ENCODE measurements around the gene FCHSD2. TPM values are rescaled to one million over a fixed set of nuclear protein-coding genes. Genes with fewer than 3 reads are reported as not detected.
"Not testable (repeated sequence)": the region's sequence is repeated elsewhere in the genome, so short reads cannot be mapped to it uniquely, and the experiment has no call there.

The FCHSD2 gene
- total RNA-seq, 1 donor, result 11.8 TPM

DNA sequence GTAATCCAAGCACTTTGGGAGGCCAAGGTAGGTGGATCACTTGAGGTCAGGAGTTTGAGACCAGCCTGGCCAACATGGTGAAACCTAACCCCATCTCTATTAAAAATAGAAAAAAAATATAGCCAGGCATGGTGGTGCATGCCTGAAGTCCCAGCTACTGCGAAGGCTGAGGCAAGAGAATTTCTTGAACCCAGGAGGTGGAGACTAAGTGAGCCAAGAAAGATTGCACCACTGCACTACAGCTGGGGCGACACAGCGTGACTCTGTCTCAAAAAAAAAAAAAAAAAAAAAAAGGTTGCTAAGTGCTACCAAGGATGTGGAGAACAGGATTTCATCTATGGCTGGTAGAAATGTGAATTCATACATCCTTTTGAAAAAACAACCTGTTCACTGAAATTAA is 291.3 kb downstream of the FCHSD2 start:
- no peak for DNase-seq (ENCODE audit: low read depth in 2 of 3, low spot score in 2 of 3)

DNA sequence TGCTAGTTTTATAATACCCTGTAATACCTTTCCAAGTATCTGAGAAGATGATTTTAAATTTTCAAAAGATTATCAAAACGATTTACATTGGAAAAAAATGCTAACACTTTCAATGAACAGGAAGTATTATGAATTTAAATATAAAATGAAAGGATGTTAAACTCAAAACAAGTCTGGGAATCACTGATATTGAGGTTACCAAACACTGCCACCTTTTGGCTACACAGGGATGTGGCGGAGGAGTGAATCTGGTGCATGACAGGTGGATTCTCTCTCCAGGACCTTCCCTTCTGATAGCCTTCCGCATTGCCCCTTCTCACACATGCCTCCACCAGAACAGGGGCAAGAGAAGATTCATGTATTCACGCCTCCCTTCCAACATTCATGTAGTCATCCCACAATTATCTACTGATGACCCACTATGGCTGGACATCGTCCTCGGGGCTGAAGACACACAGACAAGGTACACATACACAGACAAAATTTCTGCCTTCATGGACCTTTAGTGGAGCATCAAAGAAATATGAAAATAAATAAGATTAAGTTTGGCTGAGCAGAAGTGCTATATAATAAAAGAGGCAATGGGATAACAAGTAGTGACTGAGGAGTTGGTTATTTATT is 293.2 kb downstream of the FCHSD2 start:
- DNase-seq (ENCODE audit: low read depth in 2 of 3, low spot score in 2 of 3), result peak in 2 of 3 donors; percentile 45 to 63

DNA sequence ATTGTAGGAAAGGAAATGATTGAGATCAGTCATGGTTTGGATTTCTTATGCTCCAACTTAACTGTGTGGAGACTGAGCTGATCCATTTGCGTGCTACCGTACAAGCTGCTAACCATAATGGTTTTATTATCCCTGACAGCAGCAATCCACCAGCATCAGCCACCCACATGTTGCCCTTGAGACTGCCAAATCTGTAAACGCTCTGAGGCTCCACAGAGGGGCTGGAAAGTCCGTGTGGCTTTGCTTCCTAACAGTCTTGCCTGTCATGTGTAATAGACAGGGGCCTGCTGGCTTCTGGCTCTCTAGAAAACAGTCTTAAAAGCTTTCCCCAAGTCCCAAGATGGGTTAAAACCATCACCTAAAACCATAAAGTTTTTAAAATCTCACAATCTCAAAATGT is 297.8 kb downstream of the FCHSD2 start:
- DNase-seq (ENCODE audit: low read depth in 2 of 3, low spot score in 2 of 3), result no peak

DNA sequence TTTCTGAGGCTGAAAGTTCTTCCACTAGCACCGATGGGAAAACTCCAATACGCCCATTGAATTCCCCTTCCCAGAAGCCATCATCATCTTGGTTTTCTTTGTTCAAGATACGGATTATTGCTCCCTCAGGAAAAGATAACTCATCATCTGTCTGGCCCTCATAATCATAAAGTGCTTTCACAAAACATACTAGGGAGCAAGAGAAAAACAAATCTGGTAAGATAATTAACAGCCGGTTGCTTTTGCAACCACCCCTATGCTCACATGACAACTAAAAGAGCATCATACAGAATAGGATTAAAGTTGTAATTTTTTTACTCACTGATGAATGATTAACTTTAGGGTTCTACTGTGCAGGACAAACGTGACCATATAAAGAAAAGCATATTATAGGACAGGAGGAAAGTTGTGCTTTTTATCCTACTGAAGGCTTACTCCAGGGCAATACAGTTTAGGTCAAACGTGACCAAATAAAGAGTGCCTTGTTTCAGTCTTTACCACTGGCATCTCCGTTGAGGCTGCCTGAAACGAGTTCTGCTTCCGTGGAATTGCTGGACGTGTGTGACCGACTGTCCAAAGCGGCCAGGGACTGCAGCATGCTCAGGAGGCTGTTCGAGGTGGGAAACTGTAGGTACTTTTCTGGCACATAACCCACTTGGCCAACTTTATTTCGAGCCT is 299.3 kb downstream of the FCHSD2 start:
- DNase-seq (ENCODE audit: low read depth in 2 of 3, low spot score in 2 of 3), result no peak

DNA sequence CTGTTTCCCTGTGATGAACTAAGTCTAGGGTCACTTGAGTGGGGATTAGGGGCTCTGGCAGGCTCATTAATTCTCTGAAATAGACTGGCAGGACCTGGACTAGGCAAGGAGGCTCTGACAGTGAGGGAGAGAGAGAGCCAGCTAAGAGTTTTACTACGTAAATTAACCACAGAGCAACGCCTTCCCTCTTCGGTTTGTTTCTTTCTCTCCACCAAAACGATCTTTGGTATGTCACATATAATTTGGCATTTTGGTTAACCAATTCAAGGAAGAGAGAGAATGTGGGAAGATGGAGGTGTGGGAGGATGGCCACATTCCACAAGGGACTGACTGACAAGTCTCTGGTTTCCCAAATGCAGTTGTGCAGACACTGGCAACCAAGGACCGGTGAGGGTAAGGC is 300.0 kb downstream of the FCHSD2 start:
- DNase-seq (ENCODE audit: low read depth in 2 of 3, low spot score in 2 of 3), result no peak

DNA sequence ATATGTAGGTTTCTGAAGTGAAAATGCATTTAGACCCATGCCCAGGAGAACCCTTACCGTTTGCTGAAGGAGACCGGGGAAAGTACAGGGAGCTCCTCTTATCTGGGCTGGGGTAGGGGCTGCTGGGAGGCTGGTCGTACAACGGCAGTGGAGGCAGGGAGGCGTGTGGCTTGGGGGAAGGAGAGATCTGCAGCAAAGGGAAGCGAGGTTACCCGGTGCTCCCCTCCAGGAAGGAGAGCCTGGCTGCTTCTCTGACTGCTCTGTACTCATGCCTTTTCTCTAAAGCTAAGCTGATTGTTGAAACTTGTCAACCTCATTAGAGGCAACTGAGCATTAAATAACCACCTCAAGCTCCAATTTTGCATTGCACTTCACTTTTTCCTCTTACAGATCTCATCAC is 300.7 kb downstream of the FCHSD2 start:
- DNase-seq (ENCODE audit: low read depth in 2 of 3, low spot score in 2 of 3), result no peak

DNA sequence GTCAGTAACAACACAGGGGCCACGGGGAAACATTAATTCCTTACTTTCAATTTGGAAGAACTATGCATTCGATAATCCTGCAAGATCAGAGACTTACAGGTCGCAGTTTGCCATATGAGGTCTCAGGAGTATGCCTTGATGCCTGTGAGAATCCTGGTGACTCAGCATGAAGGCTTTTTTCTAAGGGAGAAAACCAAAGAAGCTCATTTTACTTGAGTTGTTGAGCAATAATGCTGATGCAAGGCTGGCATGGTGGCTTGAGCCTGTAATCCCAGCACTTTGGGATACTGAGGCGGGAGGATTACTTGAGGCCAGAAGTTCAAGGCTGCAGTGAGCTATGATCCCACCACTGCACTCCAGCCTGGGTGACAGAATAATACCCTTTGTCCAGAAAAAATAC is 301.3 kb downstream of the FCHSD2 start:
- DNase-seq (ENCODE audit: low read depth in 2 of 3, low spot score in 2 of 3), result no peak

DNA sequence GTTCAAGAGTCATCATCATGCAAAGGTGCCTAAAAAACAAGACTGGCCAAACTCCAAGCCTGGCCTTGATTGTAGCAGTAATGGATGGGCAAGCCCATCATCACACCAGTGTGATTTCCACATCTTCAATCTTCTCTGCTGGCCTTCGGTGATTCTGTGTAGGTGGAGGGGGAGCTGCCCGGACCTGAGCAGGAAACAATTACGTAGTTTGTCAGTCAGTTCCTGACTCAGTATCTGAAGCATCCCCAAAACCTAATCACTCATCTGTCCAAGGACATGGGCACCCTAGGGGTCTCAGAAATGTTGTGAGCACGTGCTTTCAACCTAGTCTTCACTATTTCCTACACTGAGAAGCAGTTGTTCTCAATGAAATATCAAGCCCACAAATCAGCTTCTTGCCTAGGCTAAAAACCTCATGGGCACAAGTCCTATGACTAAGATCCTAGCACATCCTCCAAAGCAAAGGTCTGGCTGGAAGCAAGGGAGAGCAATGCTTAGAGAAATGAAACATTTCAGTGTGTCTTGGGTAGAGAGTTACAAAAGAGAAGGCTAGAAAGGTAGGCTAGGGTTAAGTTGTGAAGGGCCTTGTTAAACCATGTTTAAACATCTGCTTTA is 303.3 kb downstream of the FCHSD2 start:
- DNase-seq (ENCODE audit: low read depth in 2 of 3, low spot score in 2 of 3), result no peak

DNA sequence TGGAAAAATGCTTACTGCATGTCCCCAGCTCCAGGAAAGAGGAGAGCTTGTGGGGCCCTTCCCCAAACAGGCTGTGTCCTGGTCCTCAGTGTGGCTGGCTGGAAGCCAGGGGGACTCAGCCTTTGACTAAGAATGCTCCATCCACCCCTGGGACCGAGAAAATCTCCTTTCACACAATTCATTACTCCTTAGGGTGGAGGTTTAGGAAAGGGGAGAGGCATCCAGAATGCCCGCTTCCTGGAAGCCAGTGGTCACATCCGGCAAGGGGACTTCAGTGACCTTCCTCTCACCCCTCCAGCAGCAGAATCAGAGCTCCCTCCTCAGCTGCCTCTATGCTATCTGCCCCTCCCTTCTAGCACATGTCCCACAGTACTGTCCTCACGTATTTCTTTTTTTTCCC is 306.0 kb downstream of the FCHSD2 start:
- DNase-seq (ENCODE audit: low read depth in 2 of 3, low spot score in 2 of 3), result no peak

DNA sequence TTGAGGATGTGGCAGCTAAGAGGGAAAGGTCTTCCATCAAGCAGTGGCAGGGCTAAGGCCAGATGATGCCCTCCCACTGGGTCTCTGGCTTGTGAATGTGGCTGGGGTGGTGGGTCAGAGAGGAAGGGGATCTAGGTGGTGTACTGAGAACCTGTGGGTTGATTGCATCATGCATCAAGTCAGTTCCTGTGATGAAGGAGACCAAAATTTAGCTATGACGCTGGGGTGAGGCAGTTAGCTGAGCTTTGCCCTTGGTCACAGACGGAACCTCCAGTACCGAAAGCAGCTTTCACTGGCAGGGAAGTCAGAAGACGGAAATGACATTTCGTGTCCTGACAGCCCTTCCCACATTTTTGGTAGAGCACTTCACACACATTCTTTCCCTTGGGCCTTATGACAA is 307.2 kb downstream of the FCHSD2 start:
- DNase-seq (ENCODE audit: low read depth in 2 of 3, low spot score in 2 of 3), result no peak

DNA sequence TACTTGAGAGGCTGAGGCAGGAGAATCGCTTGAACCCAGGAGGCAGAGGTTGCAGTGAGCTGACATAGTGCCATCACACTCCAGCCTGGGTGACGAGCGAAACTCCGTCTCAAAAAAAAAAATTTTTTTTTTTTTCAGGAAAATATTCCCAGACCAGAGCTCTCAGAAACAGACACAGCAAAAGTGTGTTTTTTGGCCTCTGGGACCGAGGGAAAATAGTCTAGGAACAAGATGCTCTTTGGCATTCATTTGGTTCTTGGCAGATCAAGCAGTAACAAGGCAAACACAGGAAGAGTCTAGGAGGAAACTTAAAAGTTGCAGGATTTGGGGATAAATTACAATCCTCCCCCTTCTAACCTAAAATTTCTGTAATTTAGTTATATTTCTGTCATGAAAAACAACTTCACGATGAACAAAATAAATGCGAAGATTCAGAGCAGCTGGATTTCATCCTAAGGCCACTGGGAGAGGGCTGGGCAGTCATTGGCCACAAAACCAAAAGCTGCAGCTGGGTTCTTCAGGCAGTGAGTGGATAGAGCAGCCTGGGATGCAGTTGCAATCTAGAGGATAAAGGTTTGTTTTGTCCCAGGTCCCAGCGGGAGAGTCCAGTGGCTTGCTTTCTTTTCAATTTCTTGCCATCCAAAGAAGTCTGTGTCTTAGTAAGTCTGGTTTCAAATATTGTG is 308.2 kb downstream of the FCHSD2 start:
- DNase-seq (ENCODE audit: low read depth in 2 of 3, low spot score in 2 of 3), result no peak

DNA sequence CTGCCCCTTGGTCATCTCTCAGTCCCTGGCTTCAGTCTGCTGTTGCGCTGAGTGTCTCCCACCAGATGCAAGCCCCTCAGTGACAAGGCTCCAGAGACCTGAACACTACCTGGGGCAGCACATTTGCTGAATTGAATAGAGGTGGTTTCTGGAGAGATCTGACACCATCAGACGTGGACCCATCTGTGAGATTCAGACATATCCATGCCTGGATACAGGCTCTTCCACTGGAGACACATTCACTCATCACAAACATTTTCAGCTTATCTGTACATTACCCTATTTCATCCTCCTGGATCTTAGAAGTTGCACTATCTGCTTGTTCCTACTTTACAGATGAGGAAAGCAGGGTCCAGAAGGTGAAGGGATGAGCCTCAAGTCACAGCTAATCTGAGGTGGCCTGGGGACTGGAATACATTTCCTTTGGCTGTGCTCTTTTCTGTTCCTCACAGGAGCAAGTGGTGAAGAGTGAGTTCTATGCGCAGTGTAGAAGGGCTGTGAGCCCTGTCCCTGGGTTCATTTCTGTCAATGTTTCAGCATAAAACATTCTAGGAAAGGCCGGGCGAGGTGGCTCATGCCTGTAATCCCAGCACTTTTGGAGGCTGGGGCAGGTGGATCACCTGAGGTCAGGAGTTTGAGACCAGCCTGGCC is 308.9 kb downstream of the FCHSD2 start:
- no peak for DNase-seq (ENCODE audit: low read depth in 2 of 3, low spot score in 2 of 3)

DNA sequence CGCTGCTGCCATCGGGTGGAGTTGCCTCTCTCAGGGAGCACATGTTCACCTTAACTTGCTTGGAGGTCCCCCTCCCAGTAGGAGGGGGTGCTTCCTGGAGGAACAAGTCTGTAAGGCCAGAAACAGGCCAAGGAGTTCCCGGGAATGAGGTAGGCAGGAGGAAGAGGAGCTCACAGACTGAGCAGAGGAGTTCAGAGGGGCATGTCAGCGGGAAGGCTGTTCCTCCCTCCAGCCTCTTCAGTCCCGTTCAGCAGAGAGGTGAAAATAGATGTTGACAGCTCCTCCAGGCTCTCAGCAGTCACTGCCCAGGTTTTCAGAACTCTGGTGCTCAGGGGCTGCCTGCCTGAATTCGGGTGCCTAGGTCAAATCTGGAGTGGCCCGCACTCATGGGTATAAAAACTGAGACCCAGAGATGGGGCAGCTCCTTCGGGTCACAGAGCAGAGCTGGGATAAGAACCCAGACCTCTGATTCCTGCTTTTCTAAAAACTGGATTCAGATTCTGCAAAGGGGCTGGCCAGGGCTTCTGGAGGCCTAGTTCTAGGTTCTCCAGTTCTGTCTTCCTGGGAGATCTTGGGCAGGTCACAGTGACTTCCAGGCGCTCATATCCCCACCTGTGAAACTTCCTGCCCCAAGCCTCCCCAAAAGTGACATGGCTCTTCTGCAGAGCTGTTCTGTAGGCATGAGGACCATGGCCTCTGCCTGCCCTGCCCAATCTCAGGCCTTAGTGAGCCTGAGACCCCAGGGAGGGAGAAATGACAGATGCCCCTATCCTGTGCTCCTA is 309.6 kb downstream of the FCHSD2 start:
- DNase-seq (ENCODE audit: low read depth in 2 of 3, low spot score in 2 of 3), result no peak

DNA sequence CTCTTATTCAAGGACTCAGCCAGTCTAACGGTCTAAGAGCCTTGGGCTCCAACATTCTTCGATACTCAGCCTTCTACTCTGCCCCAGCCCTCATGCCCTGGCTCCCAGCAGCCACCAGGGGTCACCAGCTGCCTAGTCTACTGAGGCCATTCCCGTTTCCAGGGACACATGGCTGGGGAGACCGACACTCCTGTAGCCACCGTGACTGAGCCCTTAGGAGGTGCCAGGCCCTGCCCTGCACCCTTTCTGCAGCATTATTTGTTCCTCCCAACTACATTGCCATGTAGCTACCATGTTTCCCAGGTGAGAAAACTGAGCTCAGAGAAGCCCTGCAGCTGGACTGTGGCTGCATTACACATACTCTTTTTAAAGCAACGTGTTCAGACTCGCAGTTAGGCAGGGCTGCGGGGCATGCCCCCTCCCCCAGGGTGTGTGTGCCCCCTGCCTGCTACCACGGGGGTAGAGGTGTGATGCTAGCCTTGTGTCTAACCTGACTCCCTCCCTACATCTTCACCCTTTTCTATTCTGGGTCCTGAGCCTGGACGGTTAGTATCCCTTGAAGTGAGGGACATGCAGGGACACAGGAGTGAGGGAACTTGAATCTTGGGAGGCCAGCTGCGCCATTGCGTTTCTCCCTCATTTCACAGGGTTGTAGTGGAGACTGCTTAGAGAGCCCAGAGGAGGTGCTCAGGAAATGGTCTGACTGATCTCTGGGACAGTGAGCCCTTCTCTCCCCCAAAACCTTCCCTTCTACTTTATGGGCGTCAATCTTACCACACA is 310.4 kb downstream of the FCHSD2 start:
- DNase-seq (ENCODE audit: low read depth in 2 of 3, low spot score in 2 of 3), result peak in 2 of 3 donors; percentile 59 to 78

DNA sequence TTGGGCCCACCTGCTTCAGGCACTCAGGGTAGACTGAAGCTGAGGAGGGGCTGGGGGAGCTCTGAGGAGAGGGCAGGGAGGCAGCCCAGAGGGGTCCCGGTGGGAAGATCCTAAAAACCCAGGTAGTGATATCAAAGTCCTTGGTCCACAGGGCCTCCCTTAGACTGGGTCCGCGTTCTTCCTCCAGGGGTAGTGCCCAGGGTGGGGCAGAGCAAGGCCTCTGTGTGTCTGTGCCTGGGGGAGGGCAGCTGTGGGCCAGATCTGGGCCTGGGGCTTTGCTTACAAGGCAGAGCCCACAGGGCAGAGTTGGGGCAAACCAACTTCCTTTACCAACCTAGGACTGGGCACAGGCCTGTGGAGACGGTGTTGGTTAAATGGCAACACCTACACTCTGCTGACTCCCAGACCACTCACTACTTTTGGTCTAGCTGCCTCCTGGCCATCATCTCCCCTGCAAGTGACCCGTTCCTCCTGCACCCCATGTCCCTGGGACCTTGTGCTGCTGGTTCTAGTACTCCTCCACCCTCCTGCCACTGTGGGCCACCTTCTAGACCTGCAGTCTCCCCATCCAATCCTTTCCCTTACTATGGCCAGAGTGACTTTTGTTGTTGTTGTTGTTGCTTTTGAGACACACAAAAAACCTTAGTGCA is 312.1 kb downstream of the FCHSD2 start:
- DNase-seq (ENCODE audit: low read depth in 2 of 3, low spot score in 2 of 3), result no peak

DNA sequence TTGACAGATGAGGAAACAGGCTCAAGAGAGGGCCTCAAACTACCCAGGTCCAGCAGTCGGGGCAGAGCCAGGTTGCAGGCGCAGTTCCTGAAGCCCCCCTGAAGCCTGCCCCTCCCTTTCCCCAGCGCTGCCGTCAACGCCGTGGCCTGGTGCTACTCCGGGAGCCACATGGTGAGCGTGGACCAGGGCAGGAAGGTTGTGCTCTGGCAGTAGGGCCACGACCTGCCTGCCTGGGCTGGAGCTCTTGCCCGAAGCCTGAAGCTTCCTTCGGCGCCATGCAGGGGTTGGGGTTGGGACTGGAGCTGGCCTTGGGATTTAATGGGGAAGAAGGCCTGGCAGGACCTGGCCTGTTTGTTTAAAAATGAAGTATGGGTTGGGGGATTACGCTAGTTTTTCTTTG is 312.9 kb downstream of the FCHSD2 start:
- no peak for DNase-seq (ENCODE audit: low read depth in 2 of 3, low spot score in 2 of 3)

DNA sequence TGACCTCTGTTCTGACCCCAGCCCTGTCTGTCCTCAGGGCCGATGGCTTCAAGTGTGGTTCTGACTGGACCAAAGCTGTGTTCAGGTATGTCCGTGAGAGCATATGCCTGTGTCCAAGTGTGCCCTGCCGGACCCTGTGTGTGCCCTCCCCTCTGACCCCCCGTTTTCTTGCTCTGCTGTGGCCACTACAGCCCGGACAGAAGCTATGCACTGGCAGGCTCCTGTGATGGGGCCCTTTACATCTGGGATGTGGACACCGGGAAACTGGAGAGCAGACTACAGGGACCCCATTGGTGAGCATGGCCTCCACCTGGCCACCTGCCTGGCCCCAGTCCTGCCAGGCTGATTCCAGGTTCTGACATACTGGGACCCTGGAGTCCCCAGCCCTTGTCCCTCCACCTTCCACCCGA is 313.4 kb downstream of the FCHSD2 start:
- DNase-seq (ENCODE audit: low read depth in 2 of 3, low spot score in 2 of 3), result no peak

DNA sequence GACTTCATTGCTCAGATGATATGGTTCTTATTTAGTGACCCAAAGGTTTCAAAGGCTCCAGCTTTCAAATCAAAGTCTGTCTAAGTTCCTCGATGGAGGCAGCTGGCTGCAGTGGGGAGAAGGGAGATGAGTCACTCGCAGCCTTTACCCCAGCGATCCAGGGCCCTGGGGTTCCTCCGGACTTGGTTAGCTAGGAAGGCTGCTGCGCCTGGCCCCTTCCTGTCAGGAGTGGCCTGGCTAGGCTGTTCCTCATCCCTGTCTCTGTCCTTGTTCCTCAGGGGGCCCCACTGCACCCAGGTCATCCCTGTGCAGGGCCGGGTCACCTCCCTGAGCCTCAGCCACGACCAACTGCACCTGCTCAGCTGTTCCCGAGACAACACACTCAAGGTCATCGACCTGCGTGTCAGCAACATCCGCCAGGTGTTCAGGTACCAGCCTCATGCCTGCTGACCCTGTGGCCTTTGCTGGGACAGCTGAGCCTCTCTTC is 314.0 kb downstream of the FCHSD2 start:
- no peak for DNase-seq (ENCODE audit: low read depth in 2 of 3, low spot score in 2 of 3)

DNA sequence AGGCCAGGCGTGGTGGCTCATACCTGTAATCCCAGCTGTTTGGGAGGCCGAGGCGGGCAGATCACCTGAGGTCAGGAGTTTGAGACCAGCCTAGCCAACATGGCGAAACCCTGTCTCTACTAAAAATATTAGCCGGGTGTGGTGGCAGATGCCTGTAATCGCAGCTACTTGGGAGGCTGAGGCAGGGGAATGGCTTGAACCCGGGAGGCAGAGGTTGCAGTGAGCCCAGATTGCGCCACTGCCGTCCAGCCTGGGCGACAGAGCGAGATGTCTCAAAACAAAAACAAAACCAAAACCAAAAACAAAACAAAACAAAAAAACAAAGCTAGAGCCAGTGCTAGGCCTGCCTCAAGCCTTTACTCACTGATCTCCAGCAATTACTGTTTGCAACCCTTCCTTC is 314.5 kb downstream of the FCHSD2 start:
- not testable (repeated sequence) for DNase-seq (ENCODE audit: low read depth in 2 of 3, low spot score in 2 of 3)
